Measurements from ENCODE around the gene UBL3.

The UBL3 gene

GRCh38 chr13:29850213-29850898 is at the start of gene UBL3:
TSS of gene UBL3 (minus strand) at chr13:29850617. CDS start at chr13:29849538, 1,079 bp downstream.
- DNase-seq (ENCODE audit: low read depth), result peak; percentile 86

- DNase-seq (ENCODE audit: low read depth), result no peak
Observed at GRCh38 chr13:29897102-29897501, 46.7 kb upstream of the UBL3 start.

DNA sequence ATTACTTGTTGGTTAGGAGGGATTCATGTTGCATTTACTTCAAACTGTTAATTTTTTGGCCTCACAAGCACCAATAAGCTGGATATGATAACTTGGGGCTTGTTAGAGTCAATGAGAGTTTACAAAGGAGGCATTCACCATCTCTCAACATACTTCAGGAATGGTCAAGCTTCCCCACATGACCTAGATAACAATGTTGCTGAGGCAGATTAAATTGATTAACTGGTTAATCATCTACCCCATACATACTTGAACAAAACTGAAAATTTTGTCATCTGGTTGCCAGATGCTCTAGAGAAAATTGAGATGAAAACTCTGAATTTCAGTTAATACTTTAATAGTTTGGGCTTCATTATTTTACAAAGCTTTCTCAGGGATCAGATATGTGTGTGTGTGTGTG is 43.0 kb upstream of the UBL3 start:
- DNase-seq (ENCODE audit: low read depth), result no peak

GRCh38 chr13:29892151-29892550 is 41.7 kb upstream of the UBL3 start:
- no peak for DNase-seq (ENCODE audit: low read depth)

DNA sequence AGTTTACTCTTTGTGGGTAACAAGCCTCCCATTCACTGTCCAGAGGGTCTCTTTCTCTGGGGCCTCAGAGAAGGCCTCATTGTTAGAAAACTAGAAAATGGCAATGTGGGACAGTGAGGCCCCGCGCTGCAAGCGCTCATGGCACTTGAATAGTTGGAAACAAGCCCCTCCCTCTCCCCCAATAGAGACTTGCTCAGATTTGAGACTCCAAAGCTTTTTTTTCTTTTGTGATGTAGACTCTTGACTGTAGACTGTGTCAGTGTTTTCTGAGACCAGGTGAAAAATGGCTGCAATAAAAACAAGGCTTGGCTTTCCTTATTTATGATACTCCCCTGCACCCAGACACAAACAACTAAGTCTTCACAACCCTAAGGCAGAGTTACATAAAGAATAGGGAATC is 38.7 kb upstream of the UBL3 start:
- DNase-seq (ENCODE audit: low read depth), result no peak

DNA sequence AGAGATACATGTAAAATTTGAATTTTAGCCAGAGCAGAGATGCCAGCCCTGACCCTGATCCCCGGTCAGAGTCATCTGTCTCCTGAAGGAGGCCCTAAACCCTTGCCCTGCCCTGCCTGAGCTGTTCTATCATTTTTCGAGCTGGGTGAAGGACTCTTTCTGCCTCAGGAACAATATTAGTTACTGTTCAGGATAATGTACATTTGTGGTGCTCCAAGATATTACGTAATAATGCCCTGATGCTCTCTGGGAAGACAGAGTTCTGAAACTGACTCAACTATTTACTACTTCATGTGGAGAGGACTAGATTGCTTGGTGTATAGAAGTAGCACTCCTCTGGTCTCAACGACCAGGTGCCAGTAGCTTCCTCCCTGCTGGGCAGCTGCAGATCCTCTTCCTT is 37.9 kb upstream of the UBL3 start:
- DNase-seq (ENCODE audit: low read depth), result no peak

GRCh38 chr13:29887686-29888085 is 37.3 kb upstream of the UBL3 start:
- no peak for DNase-seq (ENCODE audit: low read depth)

DNA sequence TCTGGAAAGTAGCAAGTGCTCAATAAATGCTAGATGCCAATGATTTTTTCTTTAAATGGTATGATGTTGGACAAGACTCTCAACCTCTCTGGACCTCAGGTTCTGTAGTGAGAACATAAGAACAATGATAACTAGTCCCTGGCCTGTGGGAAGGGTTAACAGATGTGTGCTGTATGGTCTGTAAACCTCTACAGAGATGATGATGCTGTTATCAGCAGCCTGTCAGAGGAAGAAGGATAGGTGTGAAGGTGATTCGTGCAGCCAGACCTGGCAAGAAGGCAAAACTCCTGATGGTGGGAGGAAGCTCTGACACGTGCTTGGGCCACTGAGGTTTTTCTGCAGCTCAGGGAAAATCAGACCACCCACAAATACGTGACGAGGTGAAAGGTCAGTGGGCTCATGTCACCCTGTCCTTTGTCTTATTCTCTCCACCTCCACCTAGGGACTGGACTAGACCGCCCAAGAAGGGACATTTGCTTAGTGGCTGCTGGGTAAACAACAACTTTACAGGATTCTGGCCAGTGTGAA is 36.7 kb upstream of the UBL3 start:
- DNase-seq (ENCODE audit: low read depth), result no peak

GRCh38 chr13:29886446-29886845 is 36.0 kb upstream of the UBL3 start:
- DNase-seq (ENCODE audit: low read depth), result no peak

DNA sequence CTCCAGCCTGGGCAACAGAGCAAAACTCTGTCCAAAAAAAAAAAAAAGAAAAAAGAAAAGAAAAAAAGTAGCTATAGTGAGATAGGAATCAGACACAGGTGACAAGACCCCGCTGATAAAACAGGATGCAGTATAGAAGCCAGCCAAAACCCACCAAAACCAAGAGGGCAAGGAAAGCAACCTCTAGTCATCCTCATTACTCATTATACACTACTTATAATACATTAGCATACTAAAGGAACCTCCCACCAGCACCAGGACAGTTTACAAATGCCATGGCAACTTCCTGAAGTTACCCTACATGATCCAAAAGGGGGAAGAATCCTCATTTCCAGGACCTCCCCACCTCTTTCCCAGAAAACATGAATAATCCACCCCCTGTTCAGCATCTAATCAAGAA is 35.6 kb upstream of the UBL3 start:
- no peak for DNase-seq (ENCODE audit: low read depth)

GRCh38 chr13:29884671-29885430 is 34.4 kb upstream of the UBL3 start:
- no peak for DNase-seq (ENCODE audit: low read depth)

GRCh38 chr13:29883941-29884518 is 33.6 kb upstream of the UBL3 start:
- DNase-seq (ENCODE audit: low read depth), result no peak

- no peak for DNase-seq (ENCODE audit: low read depth)
Observed at GRCh38 chr13:29882076-29882475, 31.7 kb upstream of the UBL3 start.

DNA sequence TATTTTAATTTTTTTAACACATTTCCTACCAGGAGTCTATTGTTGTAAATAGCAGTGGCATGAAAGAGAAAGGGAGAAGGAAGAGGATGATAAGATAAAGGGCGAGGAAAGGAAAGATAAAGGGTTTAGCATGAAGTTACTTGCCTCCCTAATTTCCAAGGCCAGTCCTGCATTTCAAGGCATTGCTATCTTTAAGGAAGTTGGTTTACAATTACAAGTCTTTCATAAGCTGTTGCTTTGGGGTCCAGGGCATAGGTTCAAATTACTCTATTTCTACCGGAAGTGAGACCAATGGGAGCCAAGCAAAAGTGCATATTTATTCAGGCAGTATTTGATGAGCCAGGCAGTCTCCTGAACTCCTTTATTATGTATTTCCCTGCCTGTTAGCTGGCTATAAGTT is 27.7 kb upstream of the UBL3 start:
- no peak for DNase-seq (ENCODE audit: low read depth)

GRCh38 chr13:29877456-29878078 is 27.1 kb upstream of the UBL3 start:
- no peak for DNase-seq (ENCODE audit: low read depth)

DNA sequence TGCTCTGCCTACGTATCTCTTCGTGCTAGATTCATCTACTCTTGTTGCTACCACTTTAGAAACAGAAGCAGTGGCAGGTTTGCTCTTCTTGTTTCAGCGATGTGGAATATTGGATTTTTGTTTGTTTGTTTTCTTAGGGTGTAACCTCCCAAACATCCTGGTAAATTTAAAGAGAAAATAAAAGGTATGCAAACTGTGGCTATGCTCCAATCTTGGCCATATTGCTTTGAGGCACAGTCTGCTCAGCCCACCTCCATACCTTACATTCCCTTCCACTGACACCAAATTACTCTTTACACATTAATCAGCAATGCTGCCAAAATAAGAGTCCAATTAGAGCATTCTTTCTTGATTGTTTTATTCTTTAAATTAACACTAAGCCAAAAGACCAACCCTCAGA is 25.2 kb upstream of the UBL3 start:
- DNase-seq (ENCODE audit: low read depth), result no peak

GRCh38 chr13:29868581-29868980 is 18.2 kb upstream of the UBL3 start:
- DNase-seq (ENCODE audit: low read depth), result no peak

DNA sequence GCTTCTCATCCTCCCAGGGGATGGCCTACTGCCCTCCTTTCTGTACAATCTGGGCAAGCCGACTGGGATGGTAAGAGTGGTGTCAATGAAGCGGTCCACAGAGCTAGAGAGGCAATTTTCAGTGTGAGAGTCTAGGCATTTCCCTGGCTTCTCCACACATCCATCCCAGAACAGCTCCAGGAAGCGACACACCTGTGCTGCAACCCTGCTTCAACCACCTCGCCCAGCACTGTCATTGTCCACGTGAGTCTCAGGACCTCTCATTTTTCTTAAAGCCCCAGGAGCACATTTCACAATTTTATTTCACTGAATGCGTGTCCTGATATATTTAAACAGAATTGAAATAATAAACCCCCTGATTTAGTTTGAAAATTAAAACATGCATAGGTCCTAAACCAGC is 15.5 kb upstream of the UBL3 start:
- DNase-seq (ENCODE audit: low read depth), result no peak

- no peak for DNase-seq (ENCODE audit: low read depth)
Observed at GRCh38 chr13:29861694-29862110, 11.3 kb upstream of the UBL3 start.

DNA sequence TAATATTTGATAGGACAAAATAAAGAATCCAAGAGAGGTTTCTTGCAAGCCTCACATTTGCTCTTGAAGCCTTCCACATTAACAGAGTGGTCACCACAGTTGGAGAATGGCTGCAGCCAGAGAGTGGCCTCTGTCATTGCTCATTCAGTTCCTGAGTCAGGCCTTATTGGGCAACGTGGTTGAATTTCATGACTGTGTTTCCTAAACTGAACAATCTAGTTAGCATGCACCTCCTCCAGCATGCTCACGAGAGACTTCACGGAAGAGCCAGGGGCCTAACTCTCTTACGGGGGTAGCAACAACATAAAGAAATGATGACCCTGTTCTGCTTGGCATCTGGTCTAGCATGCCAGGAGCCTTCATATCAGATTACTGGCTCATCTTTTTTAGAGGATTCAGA is 9.6 kb upstream of the UBL3 start:
- DNase-seq (ENCODE audit: low read depth), result no peak

GRCh38 chr13:29858667-29859066 is 8.2 kb upstream of the UBL3 start:
- DNase-seq (ENCODE audit: low read depth), result no peak

DNA sequence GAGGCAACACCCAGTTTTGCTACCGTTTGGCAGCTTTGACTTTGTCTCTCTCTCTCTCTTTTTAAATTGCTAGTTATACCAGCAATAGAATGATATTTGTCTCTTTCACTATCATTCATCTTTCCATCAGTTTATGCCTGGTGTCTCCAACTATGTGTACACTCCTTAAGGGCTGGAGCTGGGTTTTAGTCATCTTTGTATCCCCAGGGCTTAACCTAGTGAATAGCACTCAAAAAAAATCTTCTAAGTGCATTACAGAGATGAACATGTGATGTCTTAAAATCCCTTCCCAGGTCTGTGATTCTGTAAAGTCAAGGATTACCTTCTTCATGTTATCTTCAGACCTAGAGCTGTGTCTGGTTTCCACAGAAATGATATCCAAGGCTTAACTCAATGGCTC is 7.8 kb upstream of the UBL3 start:
- DNase-seq (ENCODE audit: low read depth), result no peak

DNA sequence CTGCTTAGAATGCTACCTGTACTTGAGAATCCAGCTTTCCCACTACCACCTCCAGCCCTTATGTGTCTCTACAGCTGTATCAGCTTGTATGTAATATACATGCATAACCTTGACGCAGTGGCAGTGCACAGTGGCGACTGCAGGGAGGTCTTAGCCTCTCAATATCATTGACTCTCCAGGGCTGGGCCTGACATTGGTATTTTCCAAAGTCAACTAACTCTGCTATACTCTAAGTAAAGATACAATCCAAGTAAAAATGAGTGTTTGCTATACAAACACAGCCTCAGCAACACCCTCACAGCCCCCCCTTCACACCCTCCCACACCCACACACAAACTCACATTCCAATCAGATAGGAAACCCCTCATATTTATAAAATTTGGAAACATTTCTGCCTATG is 6.7 kb upstream of the UBL3 start:
- no peak for DNase-seq (ENCODE audit: low read depth)

Data from stimulated activated CD8-positive, alpha-beta memory T cell treated with anti-CD3 and anti-CD28 coated beads, Interleukin-15, amount 100 ng/mL, for 1 hour (primary cell).